HepG2 (cell line): ENCODE results near the gene AHCYL1.

Experiments used
- HNF4A ChIP-seq: sonication (generic); formaldehyde crosslinking; IDR thresholded peaks from 2 replicates; pipeline ENCODE4 v1.4.0; 2020; ENCODE audit warnings: missing genetic modification reagents
- HOXA5 ChIP-seq: sonication (generic); formaldehyde crosslinking; IDR thresholded peaks from 2 replicates; pipeline ENCODE4 v1.4.0; 2020; ENCODE audit warnings: missing genetic modification reagents
- KDM4B ChIP-seq: sonication (generic); formaldehyde crosslinking; IDR thresholded peaks from 2 replicates; pipeline ENCODE4 v1.4.0; 2020; ENCODE audit warnings: missing genetic modification reagents
- YY1 ChIP-seq: IDR thresholded peaks from 2 replicates; pipeline ENCODE4 v1.6.1; 2011; ENCODE audit warnings: low read length, low read depth, moderate library complexity, mild to moderate bottlenecking; ENCODE audit not compliant: insufficient read depth, insufficient replicate concordance
- TF ChIP-seq, protein P1 (sequence below), 2 experiments: IDR thresholded peaks; 2 replicates each; pipeline ENCODE4 v1.6.1; 2011 to 2012; ENCODE audit warnings: low read length in 2 of 2, borderline replicate concordance in 1 of 2, low read depth in 1 of 2, mild to moderate bottlenecking in 1 of 2, moderate library complexity in 1 of 2
- TF ChIP-seq, protein P2 (sequence below): sonication (generic); formaldehyde crosslinking; IDR thresholded peaks from 2 replicates; pipeline ENCODE4 v1.5.0; 2020; ENCODE audit warnings: missing genetic modification reagents
- TF ChIP-seq, protein P3 (sequence below): sonication (generic); formaldehyde crosslinking; IDR thresholded peaks from 2 replicates; pipeline ENCODE4 v1.4.0; 2020; ENCODE audit warnings: low read depth, mild to moderate bottlenecking, missing genetic modification reagents
- TF ChIP-seq, protein P4 (sequence below): sonication (generic); formaldehyde crosslinking; IDR thresholded peaks from 2 replicates; pipeline ENCODE4 v1.4.0; 2020; ENCODE audit warnings: missing genetic modification reagents
- TF ChIP-seq, protein P5 (sequence below): IDR thresholded peaks from 2 replicates; pipeline ENCODE4 v1.6.1; 2012; ENCODE audit warnings: inconsistent platforms
- TF ChIP-seq, protein P6 (sequence below): sonication (generic); formaldehyde crosslinking; IDR thresholded peaks from 2 replicates; pipeline ENCODE4 v1.5.1; 2020; ENCODE audit warnings: mild to moderate bottlenecking, missing genetic modification reagents
- TF ChIP-seq, protein P7 (sequence below): sonication (generic); formaldehyde crosslinking; IDR thresholded peaks from 2 replicates; pipeline ENCODE4 v1.9.0; 2021; ENCODE audit warnings: mild to moderate bottlenecking, missing genetic modification reagents

DNA sequence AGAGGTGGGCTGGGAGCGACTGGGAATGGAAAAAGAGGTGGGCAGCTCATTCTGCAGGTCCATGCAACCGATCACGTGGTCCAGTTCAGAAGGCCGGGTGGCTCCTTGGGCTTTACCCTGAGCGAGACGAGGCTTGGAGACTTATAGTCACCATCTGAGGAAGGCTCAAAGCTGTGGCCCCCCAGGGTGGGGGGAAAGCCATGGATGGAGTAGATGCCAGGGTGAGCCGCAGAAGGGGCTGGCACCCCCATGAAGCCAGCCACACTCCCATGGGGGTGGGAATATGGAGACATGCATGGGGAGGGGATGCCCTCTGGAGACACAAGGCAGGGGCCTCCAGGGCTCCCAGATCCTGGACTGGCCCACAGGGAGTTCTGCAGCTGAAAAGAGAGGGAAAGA lies 76.1 kb downstream of the AHCYL1 start:
- TF ChIP-seq, protein P1, sequence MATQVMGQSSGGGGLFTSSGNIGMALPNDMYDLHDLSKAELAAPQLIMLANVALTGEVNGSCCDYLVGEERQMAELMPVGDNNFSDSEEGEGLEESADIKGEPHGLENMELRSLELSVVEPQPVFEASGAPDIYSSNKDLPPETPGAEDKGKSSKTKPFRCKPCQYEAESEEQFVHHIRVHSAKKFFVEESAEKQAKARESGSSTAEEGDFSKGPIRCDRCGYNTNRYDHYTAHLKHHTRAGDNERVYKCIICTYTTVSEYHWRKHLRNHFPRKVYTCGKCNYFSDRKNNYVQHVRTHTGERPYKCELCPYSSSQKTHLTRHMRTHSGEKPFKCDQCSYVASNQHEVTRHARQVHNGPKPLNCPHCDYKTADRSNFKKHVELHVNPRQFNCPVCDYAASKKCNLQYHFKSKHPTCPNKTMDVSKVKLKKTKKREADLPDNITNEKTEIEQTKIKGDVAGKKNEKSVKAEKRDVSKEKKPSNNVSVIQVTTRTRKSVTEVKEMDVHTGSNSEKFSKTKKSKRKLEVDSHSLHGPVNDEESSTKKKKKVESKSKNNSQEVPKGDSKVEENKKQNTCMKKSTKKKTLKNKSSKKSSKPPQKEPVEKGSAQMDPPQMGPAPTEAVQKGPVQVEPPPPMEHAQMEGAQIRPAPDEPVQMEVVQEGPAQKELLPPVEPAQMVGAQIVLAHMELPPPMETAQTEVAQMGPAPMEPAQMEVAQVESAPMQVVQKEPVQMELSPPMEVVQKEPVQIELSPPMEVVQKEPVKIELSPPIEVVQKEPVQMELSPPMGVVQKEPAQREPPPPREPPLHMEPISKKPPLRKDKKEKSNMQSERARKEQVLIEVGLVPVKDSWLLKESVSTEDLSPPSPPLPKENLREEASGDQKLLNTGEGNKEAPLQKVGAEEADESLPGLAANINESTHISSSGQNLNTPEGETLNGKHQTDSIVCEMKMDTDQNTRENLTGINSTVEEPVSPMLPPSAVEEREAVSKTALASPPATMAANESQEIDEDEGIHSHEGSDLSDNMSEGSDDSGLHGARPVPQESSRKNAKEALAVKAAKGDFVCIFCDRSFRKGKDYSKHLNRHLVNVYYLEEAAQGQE (IDR thresholded peaks at IDR 0.05; ENCODE audit: borderline replicate concordance in 1 of 2, low read depth in 1 of 2, low read length in 2 of 2): no peak
- no peak for TF ChIP-seq HNF4A (CRISPR knock-in tag)
- no peak for TF ChIP-seq KDM4B (CRISPR knock-in tag)
- TF ChIP-seq, protein P2, sequence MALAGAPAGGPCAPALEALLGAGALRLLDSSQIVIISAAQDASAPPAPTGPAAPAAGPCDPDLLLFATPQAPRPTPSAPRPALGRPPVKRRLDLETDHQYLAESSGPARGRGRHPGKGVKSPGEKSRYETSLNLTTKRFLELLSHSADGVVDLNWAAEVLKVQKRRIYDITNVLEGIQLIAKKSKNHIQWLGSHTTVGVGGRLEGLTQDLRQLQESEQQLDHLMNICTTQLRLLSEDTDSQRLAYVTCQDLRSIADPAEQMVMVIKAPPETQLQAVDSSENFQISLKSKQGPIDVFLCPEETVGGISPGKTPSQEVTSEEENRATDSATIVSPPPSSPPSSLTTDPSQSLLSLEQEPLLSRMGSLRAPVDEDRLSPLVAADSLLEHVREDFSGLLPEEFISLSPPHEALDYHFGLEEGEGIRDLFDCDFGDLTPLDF (CRISPR knock-in tag): no peak
- TF ChIP-seq, protein P3, sequence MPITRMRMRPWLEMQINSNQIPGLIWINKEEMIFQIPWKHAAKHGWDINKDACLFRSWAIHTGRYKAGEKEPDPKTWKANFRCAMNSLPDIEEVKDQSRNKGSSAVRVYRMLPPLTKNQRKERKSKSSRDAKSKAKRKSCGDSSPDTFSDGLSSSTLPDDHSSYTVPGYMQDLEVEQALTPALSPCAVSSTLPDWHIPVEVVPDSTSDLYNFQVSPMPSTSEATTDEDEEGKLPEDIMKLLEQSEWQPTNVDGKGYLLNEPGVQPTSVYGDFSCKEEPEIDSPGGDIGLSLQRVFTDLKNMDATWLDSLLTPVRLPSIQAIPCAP: no peak
- no peak for TF ChIP-seq HOXA5 (CRISPR knock-in tag)
- TF ChIP-seq, protein P4, sequence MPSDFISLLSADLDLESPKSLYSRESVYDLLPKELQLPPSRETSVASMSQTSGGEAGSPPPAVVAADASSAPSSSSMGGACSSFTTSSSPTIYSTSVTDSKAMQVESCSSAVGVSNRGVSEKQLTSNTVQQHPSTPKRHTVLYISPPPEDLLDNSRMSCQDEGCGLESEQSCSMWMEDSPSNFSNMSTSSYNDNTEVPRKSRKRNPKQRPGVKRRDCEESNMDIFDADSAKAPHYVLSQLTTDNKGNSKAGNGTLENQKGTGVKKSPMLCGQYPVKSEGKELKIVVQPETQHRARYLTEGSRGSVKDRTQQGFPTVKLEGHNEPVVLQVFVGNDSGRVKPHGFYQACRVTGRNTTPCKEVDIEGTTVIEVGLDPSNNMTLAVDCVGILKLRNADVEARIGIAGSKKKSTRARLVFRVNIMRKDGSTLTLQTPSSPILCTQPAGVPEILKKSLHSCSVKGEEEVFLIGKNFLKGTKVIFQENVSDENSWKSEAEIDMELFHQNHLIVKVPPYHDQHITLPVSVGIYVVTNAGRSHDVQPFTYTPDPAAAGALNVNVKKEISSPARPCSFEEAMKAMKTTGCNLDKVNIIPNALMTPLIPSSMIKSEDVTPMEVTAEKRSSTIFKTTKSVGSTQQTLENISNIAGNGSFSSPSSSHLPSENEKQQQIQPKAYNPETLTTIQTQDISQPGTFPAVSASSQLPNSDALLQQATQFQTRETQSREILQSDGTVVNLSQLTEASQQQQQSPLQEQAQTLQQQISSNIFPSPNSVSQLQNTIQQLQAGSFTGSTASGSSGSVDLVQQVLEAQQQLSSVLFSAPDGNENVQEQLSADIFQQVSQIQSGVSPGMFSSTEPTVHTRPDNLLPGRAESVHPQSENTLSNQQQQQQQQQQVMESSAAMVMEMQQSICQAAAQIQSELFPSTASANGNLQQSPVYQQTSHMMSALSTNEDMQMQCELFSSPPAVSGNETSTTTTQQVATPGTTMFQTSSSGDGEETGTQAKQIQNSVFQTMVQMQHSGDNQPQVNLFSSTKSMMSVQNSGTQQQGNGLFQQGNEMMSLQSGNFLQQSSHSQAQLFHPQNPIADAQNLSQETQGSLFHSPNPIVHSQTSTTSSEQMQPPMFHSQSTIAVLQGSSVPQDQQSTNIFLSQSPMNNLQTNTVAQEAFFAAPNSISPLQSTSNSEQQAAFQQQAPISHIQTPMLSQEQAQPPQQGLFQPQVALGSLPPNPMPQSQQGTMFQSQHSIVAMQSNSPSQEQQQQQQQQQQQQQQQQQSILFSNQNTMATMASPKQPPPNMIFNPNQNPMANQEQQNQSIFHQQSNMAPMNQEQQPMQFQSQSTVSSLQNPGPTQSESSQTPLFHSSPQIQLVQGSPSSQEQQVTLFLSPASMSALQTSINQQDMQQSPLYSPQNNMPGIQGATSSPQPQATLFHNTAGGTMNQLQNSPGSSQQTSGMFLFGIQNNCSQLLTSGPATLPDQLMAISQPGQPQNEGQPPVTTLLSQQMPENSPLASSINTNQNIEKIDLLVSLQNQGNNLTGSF (CRISPR knock-in tag): no peak
- no peak for TF ChIP-seq YY1
- TF ChIP-seq, protein P5, sequence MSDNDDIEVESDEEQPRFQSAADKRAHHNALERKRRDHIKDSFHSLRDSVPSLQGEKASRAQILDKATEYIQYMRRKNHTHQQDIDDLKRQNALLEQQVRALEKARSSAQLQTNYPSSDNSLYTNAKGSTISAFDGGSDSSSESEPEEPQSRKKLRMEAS: no peak
- TF ChIP-seq, protein P6, sequence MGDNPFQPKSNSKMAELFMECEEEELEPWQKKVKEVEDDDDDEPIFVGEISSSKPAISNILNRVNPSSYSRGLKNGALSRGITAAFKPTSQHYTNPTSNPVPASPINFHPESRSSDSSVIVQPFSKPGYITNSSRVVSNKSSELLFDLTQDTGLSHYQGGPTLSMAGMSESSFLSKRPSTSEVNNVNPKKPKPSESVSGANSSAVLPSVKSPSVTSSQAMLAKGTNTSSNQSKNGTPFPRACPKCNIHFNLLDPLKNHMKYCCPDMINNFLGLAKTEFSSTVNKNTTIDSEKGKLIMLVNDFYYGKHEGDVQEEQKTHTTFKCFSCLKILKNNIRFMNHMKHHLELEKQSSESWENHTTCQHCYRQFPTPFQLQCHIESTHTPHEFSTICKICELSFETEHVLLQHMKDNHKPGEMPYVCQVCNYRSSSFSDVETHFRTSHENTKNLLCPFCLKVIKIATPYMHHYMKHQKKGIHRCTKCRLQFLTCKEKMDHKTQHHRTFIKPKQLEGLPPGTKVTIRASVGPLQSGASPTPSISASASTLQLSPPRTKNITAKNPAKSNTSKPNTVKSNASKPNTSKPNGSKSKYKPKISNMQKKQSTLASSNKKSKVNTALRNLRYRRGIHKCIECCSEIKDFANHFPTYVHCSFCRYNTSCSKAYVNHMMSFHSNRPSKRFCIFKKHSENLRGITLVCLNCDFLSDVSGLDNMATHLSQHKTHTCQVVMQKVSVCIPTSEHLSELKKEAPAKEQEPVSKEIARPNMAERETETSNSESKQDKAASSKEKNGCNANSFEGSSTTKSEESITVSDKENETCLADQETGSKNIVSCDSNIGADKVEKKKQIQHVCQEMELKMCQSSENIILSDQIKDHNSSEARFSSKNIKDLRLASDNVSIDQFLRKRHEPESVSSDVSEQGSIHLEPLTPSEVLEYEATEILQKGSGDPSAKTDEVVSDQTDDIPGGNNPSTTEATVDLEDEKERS (CRISPR knock-in tag): no peak
- TF ChIP-seq, protein P7, sequence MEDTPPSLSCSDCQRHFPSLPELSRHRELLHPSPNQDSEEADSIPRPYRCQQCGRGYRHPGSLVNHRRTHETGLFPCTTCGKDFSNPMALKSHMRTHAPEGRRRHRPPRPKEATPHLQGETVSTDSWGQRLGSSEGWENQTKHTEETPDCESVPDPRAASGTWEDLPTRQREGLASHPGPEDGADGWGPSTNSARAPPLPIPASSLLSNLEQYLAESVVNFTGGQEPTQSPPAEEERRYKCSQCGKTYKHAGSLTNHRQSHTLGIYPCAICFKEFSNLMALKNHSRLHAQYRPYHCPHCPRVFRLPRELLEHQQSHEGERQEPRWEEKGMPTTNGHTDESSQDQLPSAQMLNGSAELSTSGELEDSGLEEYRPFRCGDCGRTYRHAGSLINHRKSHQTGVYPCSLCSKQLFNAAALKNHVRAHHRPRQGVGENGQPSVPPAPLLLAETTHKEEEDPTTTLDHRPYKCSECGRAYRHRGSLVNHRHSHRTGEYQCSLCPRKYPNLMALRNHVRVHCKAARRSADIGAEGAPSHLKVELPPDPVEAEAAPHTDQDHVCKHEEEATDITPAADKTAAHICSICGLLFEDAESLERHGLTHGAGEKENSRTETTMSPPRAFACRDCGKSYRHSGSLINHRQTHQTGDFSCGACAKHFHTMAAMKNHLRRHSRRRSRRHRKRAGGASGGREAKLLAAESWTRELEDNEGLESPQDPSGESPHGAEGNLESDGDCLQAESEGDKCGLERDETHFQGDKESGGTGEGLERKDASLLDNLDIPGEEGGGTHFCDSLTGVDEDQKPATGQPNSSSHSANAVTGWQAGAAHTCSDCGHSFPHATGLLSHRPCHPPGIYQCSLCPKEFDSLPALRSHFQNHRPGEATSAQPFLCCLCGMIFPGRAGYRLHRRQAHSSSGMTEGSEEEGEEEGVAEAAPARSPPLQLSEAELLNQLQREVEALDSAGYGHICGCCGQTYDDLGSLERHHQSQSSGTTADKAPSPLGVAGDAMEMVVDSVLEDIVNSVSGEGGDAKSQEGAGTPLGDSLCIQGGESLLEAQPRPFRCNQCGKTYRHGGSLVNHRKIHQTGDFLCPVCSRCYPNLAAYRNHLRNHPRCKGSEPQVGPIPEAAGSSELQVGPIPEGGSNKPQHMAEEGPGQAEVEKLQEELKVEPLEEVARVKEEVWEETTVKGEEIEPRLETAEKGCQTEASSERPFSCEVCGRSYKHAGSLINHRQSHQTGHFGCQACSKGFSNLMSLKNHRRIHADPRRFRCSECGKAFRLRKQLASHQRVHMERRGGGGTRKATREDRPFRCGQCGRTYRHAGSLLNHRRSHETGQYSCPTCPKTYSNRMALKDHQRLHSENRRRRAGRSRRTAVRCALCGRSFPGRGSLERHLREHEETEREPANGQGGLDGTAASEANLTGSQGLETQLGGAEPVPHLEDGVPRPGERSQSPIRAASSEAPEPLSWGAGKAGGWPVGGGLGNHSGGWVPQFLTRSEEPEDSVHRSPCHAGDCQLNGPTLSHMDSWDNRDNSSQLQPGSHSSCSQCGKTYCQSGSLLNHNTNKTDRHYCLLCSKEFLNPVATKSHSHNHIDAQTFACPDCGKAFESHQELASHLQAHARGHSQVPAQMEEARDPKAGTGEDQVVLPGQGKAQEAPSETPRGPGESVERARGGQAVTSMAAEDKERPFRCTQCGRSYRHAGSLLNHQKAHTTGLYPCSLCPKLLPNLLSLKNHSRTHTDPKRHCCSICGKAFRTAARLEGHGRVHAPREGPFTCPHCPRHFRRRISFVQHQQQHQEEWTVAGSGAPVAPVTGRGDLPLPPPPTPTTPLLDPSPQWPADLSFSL (CRISPR knock-in tag): no peak
